ENCODE results near the gene ALCAM. TPM values are rescaled to one million over a fixed set of nuclear protein-coding genes. Genes with fewer than 3 reads are reported as not detected.

The ALCAM gene
- polyA plus RNA-seq, 1 of the 3 experiments (the other 2 are of a cell fraction) = 58.3 TPM

DNA sequence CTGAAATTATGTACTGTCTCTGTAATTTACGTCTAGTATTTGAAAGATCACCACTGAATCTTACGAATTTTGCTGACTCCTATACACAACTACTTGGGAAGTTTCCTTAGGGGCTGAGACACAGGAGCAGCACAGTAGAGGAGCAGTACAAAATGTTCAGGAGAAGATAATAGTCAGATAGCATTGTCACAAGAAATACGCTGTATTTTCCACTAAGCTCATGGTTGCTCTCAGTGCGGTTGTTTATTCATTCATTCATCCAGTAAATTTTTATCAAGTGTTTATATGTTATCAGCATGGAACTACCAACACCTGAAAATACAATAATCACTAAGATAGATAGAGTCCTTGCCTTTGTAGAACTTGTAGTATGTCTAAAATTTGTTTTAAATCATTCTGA is 34.5 kb downstream of the ALCAM start:
- peaks cover 4% of the 10 kb centered on the region in 2 experiments; a peak in 3 of 4 replicates for H3K4me1 ChIP-seq (ENCODE audit: control insufficient read depth in 1 of 2, insufficient read depth in 2 of 2, low read depth in 1 of 2, low read length in 1 of 2)
- H3K27me3 ChIP-seq (ENCODE audit: insufficient read depth) = no peaks in the 10 kb centered on the region
- no peaks in the 10 kb centered on the region for H3K9me2 ChIP-seq
- H3K79me2 ChIP-seq (ENCODE audit: insufficient read depth) = peaks cover 98% of the 10 kb centered on the region
- H3K9ac ChIP-seq = no peak overlapping the region
- no peak overlapping the region for H3K27ac ChIP-seq (ENCODE audit: low read depth in 2 of 2, low read length in 1 of 2)
- WGBS (ENCODE audit: low lambda C conversion rate) = 92% methylated on average over 4 of the region's 4 CpGs
- ChIA-PET CTCF (no interaction called here), POLR2A (no interaction called here)
- H3K36me3 ChIP-seq (replicated peaks in 1 of 2; ENCODE audit: control insufficient read depth in 1 of 2, insufficient read depth in 2 of 2, low read length in 1 of 2) = peaks cover 0 to 41% of the 10 kb centered on the region in 2 experiments
- TF ChIP-seq CHD2 (IDR thresholded peaks at IDR 0.05; ENCODE audit: low read length, partially characterized antibody) (no peak), FOXM1 (IDR thresholded peaks at IDR 0.05; ENCODE audit: low read depth) (no peak), GATA2 (CRISPR knock-in tag; IDR thresholded peaks at IDR 0.05) (no peak), FOSL2 (IDR thresholded peaks at IDR 0.05; ENCODE audit: borderline replicate concordance, low read depth) (no peak), NFIC (IDR thresholded peaks at IDR 0.05; ENCODE audit: borderline replicate concordance) (no peak), FOXJ3 (CRISPR knock-in tag; IDR thresholded peaks at IDR 0.05) (no peak), RFX5 (IDR thresholded peaks at IDR 0.05; ENCODE audit: low read length) (no peak), EP300 (IDR thresholded peaks at IDR 0.05; ENCODE audit: borderline replicate concordance in 1 of 2, low read depth in 1 of 2, low read length in 1 of 2) (no peak), SIN3A (IDR thresholded peaks at IDR 0.05; ENCODE audit: borderline replicate concordance, low read depth, low read length) (no peak), RXRA (IDR thresholded peaks at IDR 0.05; ENCODE audit: borderline replicate concordance, low read depth) (no peak), TCF12 (IDR thresholded peaks at IDR 0.05) (no peak), RAD21 (IDR thresholded peaks at IDR 0.05; ENCODE audit: low read length) (no peak), EZH2phosphoT487 (IDR thresholded peaks at IDR 0.05; ENCODE audit: borderline replicate concordance, low read depth) (no peak)
- TF ChIP-seq, protein P1, sequence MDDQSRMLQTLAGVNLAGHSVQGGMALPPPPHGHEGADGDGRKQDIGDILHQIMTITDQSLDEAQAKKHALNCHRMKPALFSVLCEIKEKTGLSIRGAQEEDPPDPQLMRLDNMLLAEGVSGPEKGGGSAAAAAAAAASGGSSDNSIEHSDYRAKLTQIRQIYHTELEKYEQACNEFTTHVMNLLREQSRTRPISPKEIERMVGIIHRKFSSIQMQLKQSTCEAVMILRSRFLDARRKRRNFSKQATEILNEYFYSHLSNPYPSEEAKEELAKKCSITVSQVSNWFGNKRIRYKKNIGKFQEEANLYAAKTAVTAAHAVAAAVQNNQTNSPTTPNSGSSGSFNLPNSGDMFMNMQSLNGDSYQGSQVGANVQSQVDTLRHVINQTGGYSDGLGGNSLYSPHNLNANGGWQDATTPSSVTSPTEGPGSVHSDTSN (IDR thresholded peaks at IDR 0.05) = no peak
- TF ChIP-seq, protein P2, sequence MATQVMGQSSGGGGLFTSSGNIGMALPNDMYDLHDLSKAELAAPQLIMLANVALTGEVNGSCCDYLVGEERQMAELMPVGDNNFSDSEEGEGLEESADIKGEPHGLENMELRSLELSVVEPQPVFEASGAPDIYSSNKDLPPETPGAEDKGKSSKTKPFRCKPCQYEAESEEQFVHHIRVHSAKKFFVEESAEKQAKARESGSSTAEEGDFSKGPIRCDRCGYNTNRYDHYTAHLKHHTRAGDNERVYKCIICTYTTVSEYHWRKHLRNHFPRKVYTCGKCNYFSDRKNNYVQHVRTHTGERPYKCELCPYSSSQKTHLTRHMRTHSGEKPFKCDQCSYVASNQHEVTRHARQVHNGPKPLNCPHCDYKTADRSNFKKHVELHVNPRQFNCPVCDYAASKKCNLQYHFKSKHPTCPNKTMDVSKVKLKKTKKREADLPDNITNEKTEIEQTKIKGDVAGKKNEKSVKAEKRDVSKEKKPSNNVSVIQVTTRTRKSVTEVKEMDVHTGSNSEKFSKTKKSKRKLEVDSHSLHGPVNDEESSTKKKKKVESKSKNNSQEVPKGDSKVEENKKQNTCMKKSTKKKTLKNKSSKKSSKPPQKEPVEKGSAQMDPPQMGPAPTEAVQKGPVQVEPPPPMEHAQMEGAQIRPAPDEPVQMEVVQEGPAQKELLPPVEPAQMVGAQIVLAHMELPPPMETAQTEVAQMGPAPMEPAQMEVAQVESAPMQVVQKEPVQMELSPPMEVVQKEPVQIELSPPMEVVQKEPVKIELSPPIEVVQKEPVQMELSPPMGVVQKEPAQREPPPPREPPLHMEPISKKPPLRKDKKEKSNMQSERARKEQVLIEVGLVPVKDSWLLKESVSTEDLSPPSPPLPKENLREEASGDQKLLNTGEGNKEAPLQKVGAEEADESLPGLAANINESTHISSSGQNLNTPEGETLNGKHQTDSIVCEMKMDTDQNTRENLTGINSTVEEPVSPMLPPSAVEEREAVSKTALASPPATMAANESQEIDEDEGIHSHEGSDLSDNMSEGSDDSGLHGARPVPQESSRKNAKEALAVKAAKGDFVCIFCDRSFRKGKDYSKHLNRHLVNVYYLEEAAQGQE (IDR thresholded peaks at IDR 0.05; ENCODE audit: low read depth, low read length) = no peak
- peaks cover 5% of the 10 kb centered on the region; the same call in 1 of the 2 replicates for H4K20me1 ChIP-seq (ENCODE audit: insufficient read depth)
- H2AFZ ChIP-seq (ENCODE audit: low read depth) = no peak overlapping the region
- no peak for DNase-seq
- no peak overlapping the region; a peak in 1 of 4 replicates for H3K4me3 ChIP-seq (ENCODE audit: low read depth in 2 of 2, low read length in 1 of 2)
- peaks cover 6% of the 10 kb centered on the region for H3F3A ChIP-seq (replicated peaks; ENCODE audit: insufficient read depth)
- H3K9me3 ChIP-seq = no peaks in the 10 kb centered on the region
- no peak overlapping the region for H3K4me2 ChIP-seq

All from SK-N-SH (cell line).